Endothelial cell of umbilical vein (primary cell): ENCODE data around the gene FNBP1. TPM values are rescaled to one million over a fixed set of nuclear protein-coding genes. Genes with fewer than 3 reads are reported as not detected.

Source experiments
- BruUV-seq: library from RNA; stranded (reverse); fragments of 400-500 nt; replicated peaks from 2 replicates; lab custom pipeline; 2021; lab: Mats Ljungman, UMichigan
- CTCF ChIA-PET: fragments of 300-600, 350-600 bp; sonication (Branson Sonifier 250); formaldehyde crosslinking; loops from one replicate; lab custom pipeline; 2021; ENCODE audit warnings: antibody characterized with exemption, inconsistent platforms; lab: Charles Lee
- POLR2A ChIA-PET: fragments of 300-600, 350-600 bp; sonication (Branson Sonifier 250); formaldehyde crosslinking; loops from one replicate; lab custom pipeline; 2021; ENCODE audit warnings: antibody characterized with exemption, inconsistent platforms; lab: Charles Lee
- DNase-seq: peaks from one replicate; pipeline ENCODE4 v3.0.0-alpha.2; 2011; ENCODE audit warnings: low read depth, low spot score
- FAIRE-seq: peaks from 2 replicates; lab custom pipeline; 2011; peaks lifted over from hg19 to GRCh38; lab: Jason Lieb, UNC
- H2AFZ ChIP-seq: 2 replicates; pipeline ENCODE4 v1.6.0; 2012; ENCODE audit warnings: low read depth, low read length, control low read depth, inconsistent platforms
- H3K27ac ChIP-seq: 2 replicates; pipeline ENCODE4 v1.5.1; 2011; ENCODE audit warnings: low read depth, mild to moderate bottlenecking, control low read depth, low read length, moderate library complexity; ENCODE audit not compliant: insufficient read depth
- H3K27me3 ChIP-seq, 2 experiments: 2 replicates each; pipeline versions ENCODE4 v1.6.0 to v1.6.1; 2011; ENCODE audit warnings: low read length in 2 of 2, mixed read lengths in 1 of 2; ENCODE audit not compliant: control insufficient read depth in 2 of 2, insufficient read depth in 2 of 2
- H3K36me3 ChIP-seq, 2 experiments: 2 replicates in 1 of 2; 3 replicates in 1 of 2; pipeline ENCODE4 v1.5.1; 2011; ENCODE audit warnings: low read length in 2 of 2, mild to moderate bottlenecking in 1 of 2, moderate library complexity in 1 of 2; ENCODE audit not compliant: control insufficient read depth in 2 of 2, insufficient read depth in 2 of 2; ENCODE audit errors: extremely low read depth in 1 of 2
- H3K4me1 ChIP-seq: 3 replicates; pipeline ENCODE4 v1.5.1; 2011; ENCODE audit warnings: mild to moderate bottlenecking, low read length; ENCODE audit not compliant: control insufficient read depth, insufficient read depth; ENCODE audit errors: extremely low read depth
- H3K4me2 ChIP-seq: 2 replicates; pipeline ENCODE4 v1.6.1; 2011; ENCODE audit warnings: low read length, control low read depth, mixed read lengths; ENCODE audit not compliant: insufficient read depth
- H3K4me3 ChIP-seq, 3 experiments: fragments of 200-600 bp in 1 of 3; sonication (generic), shearing (Covaris generic) in 1 of 3; replicated peaks in 1 of 3; 2 replicates each; pipeline ENCODE4 v1.5.1; 2011 to 2016; ENCODE audit warnings: control low read depth in 3 of 3, low read length in 3 of 3, mild to moderate bottlenecking in 2 of 3, inconsistent platforms in 1 of 3, low read depth in 1 of 3, moderate library complexity in 1 of 3; ENCODE audit not compliant: insufficient read depth in 1 of 3
- H3K79me2 ChIP-seq: 2 replicates; pipeline ENCODE4 v1.6.0; 2012; ENCODE audit warnings: low read length, inconsistent platforms; ENCODE audit not compliant: control insufficient read depth, insufficient read depth
- H3K9ac ChIP-seq: replicated peaks from 2 replicates; pipeline ENCODE3; 2011; ENCODE audit warnings: low read length, control low read depth; ENCODE audit not compliant: insufficient read depth; ENCODE audit errors: extremely low read depth
- H3K9me1 ChIP-seq: replicated peaks from 3 replicates; pipeline ENCODE4 v1.6.0; 2011; ENCODE audit warnings: mild to moderate bottlenecking, low read length; ENCODE audit not compliant: control insufficient read depth, insufficient read depth; ENCODE audit errors: extremely low read depth
- H3K9me3 ChIP-seq: replicated peaks from 2 replicates; pipeline ENCODE4 v1.5.1; 2012; ENCODE audit warnings: low read length, inconsistent platforms; ENCODE audit not compliant: control insufficient read depth, insufficient read depth
- H4K20me1 ChIP-seq: replicated peaks from 2 replicates; pipeline ENCODE3; 2011; ENCODE audit warnings: mild to moderate bottlenecking, low read length; ENCODE audit not compliant: control insufficient read depth, insufficient read depth; ENCODE audit errors: extremely low read depth
- EZH2 ChIP-seq: IDR thresholded peaks from 2 replicates; pipeline ENCODE4 v1.6.1; 2012; ENCODE audit warnings: borderline replicate concordance, low read depth, mild to moderate bottlenecking, moderate library complexity, low read length, inconsistent platforms; ENCODE audit not compliant: severe bottlenecking
- dilution Hi-C: fragments of 300-500 bp; cut with MboI; formaldehyde crosslinking; loops from one replicate; pipeline ENCODE4 v1.15.0; 2019; ENCODE audit warnings: low sequenced_read_pairs; ENCODE audit not compliant: extremely low pct_ligation_motif_present
- intact Hi-C: fragments of 100-400 bp; cut with micrococcal nuclease; formaldehyde crosslinking; loops from one replicate; pipeline ENCODE4 v1.10.0; 2022
- polyA plus RNA-seq, 4 experiments: library from polyadenylated mRNA; depleted of rRNA in 3 of 4; stranded (reverse) in 3 of 4; unstranded in 1 of 4; fragments of >200 nt; gene quantifications; 2 replicates each; pipeline versions ENCODE4 v1.2.1 to v1.2.3, GENCODE V29; 2011 to 2012; ENCODE audit warnings: missing spikeins in 1 of 4
- total RNA-seq: library from RNA; stranded (reverse); gene quantifications from 2 replicates; pipeline ENCODE4 v1.2.3, GENCODE V29; 2021
- TF ChIP-seq, protein P1 (sequence below), 2 donors: IDR thresholded peaks; 1 replicate in 1 of 2; 2 replicates in 1 of 2; pipeline ENCODE4 v1.5.1; 2011; ENCODE audit warnings: low read length in 2 of 2, mild to moderate bottlenecking in 2 of 2, moderate library complexity in 2 of 2, control low read depth in 1 of 2, inconsistent platforms in 1 of 2, low read depth in 1 of 2; ENCODE audit not compliant: insufficient read depth in 1 of 2; ENCODE audit errors: extremely low read depth in 1 of 2

Gene FNBP1
- total and polyA plus RNA-seq, 2 donors (not counting 3 experiments of a cell fraction or from before 2014, with no cell fraction given): 10.9 to 43.9 TPM

DNA sequence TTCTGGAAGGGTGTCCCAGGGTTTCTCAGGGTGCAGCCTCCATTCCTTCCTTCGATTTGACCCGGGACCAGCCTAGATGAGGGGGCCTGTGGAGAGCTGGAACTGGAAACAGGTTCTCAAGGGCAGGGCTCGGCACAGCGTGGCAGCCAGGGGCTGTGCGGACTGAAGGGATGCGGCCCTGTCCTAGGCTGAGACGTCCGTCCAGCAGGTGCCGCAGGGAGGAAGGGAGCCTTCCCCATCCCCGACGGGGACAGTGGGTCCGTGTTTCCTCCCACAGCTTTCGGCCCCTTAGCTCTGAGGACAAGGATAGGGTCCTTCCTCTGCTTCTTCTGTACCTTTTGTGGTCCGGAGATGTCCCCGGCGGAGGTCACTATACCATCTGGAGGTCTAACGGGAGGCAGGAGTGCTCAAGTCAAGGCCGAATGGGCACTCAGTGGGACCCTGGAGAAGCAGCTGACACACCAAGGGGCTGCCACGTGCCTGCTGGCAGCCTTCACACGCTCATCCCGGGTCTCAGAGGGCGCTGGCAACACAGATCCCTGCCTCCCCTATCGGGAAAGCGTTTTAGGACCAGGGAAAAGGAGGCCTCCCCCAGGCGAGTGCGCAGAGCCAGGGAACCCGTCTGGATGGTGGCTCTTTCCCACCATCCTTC is 157.8 kb downstream of the FNBP1 start:
- ChIA-PET POLR2A (interaction anchor here (0.6 kb wide), 1 partner anchor 65 kb away, joined by 3 read pairs; no protein-coding TSS in a partner anchor), CTCF (interaction anchor here (0.9 to 3.3 kb wide), 18 partner anchors 13 to 351 kb away, joined by 3 to 33 read pairs (median 4); partner anchors contain the start of gene GPR107)
- dilution Hi-C loops (no loop called here), intact Hi-C loops (loop anchor here (1.0 to 10.0 kb wide), 5 partner anchors 50 to 350 kb away; partner anchors contain the start of genes C9orf78, FNBP1 and USP20)
- TF ChIP-seq, protein P1, sequence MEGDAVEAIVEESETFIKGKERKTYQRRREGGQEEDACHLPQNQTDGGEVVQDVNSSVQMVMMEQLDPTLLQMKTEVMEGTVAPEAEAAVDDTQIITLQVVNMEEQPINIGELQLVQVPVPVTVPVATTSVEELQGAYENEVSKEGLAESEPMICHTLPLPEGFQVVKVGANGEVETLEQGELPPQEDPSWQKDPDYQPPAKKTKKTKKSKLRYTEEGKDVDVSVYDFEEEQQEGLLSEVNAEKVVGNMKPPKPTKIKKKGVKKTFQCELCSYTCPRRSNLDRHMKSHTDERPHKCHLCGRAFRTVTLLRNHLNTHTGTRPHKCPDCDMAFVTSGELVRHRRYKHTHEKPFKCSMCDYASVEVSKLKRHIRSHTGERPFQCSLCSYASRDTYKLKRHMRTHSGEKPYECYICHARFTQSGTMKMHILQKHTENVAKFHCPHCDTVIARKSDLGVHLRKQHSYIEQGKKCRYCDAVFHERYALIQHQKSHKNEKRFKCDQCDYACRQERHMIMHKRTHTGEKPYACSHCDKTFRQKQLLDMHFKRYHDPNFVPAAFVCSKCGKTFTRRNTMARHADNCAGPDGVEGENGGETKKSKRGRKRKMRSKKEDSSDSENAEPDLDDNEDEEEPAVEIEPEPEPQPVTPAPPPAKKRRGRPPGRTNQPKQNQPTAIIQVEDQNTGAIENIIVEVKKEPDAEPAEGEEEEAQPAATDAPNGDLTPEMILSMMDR (IDR thresholded peaks at IDR 0.05; ENCODE audit: extremely low read depth in 1 of 2, insufficient read depth in 1 of 2, low read depth in 1 of 2, low read length in 2 of 2): peak in 1 of 2 donors; percentile 41
- TF ChIP-seq EZH2: no peak
- Histone ChIP-seq H3K36me3 (peaks cover 0 to 21% of the 10 kb centered on the region in 2 experiments), H3K9ac (no peak overlapping the region), H3K27me3 (no peaks in the 10 kb centered on the region), H3K4me1 (peaks cover 23% of the 10 kb centered on the region), H3K4me3 (no peak overlapping the region), H3K27ac (no peak overlapping the region), H4K20me1 (no peaks in the 10 kb centered on the region), H3K9me3 (no peaks in the 10 kb centered on the region), H3K9me1 (no peaks in the 10 kb centered on the region), H3K79me2 (no peaks in the 10 kb centered on the region), H3K4me2 (peak overlapping the region; percentile 60), H2AFZ (peak overlapping the region; percentile 59)
- FAIRE-seq (peak; percentile 54), DNase-seq (peak; percentile 28)
- no TSS peak for BruUV-seq
